Measurements from ENCODE around the gene PHC2.

PHC2 gene

GRCh38 chr1:33363470-33363861 lies 67.4 kb downstream of the PHC2 start:
- TF ChIP-seq CREB1 (IDR thresholded peaks at IDR 0.05; ENCODE audit: low read depth) (no peak), FOXM1 (IDR thresholded peaks at IDR 0.05; ENCODE audit: borderline replicate concordance, low read depth) (no peak), TEAD4 (IDR thresholded peaks at IDR 0.05) (no peak), TCF12 (IDR thresholded peaks at IDR 0.05; ENCODE audit: low read depth) (no peak)
- TF ChIP-seq, protein P1, sequence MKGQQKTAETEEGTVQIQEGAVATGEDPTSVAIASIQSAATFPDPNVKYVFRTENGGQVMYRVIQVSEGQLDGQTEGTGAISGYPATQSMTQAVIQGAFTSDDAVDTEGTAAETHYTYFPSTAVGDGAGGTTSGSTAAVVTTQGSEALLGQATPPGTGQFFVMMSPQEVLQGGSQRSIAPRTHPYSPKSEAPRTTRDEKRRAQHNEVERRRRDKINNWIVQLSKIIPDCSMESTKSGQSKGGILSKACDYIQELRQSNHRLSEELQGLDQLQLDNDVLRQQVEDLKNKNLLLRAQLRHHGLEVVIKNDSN (IDR thresholded peaks at IDR 0.05): no peak

DNA sequence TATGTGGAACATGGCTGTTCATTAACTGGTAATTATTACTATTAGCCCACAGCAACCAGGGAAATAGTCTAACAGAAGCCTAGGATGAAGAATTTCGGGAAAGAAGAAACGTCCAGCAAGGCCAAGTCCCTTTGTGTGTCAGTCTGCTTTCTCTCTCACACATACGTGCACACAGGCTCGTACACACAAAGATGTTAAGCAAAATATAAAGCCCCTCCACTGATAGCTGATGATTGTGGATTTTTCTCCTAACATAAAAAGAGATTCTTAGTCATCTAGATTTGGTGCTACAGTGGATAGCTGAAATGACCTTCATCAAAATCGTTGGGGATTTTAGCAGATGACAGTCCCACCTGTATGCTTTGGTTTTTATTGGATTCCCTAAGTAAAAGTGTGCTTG lies 67.9 kb downstream of the PHC2 start:
- TF ChIP-seq TCF12 (IDR thresholded peaks at IDR 0.05; ENCODE audit: low read depth): no peak
- TF ChIP-seq, protein P1 (IDR thresholded peaks at IDR 0.05): no peak
- TF ChIP-seq, protein P2, sequence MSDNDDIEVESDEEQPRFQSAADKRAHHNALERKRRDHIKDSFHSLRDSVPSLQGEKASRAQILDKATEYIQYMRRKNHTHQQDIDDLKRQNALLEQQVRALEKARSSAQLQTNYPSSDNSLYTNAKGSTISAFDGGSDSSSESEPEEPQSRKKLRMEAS (IDR thresholded peaks at IDR 0.05): no peak
- no peak for TF ChIP-seq TEAD4 (IDR thresholded peaks at IDR 0.05)
- TF ChIP-seq ZBTB7A (IDR thresholded peaks at IDR 0.05; ENCODE audit: low read depth): no peak
- no peak for TF ChIP-seq FOXM1 (IDR thresholded peaks at IDR 0.05; ENCODE audit: borderline replicate concordance, low read depth)
- no peak for TF ChIP-seq CEBPB (IDR thresholded peaks at IDR 0.05)
- no peak for TF ChIP-seq REST (IDR thresholded peaks at IDR 0.05; ENCODE audit: low read depth)
- no peak for TF ChIP-seq EGR1 (IDR thresholded peaks at IDR 0.05)

- no peak for TF ChIP-seq REST (IDR thresholded peaks at IDR 0.05; ENCODE audit: low read depth)
- TF ChIP-seq, protein P2 (IDR thresholded peaks at IDR 0.05): no peak
- no peak for TF ChIP-seq EP300 (IDR thresholded peaks at IDR 0.05; ENCODE audit: borderline replicate concordance)
- TF ChIP-seq TAF1 (IDR thresholded peaks at IDR 0.05; ENCODE audit: low read depth): no peak
- no peak for TF ChIP-seq TCF12 (IDR thresholded peaks at IDR 0.05; ENCODE audit: low read depth)
- TF ChIP-seq EGR1 (IDR thresholded peaks at IDR 0.05): no peak
- TF ChIP-seq ZBTB7A (IDR thresholded peaks at IDR 0.05; ENCODE audit: low read depth): no peak
- no peak for TF ChIP-seq NFIC (IDR thresholded peaks at IDR 0.05)
These were observed 69.2 kb downstream of the PHC2 start for GRCh38 chr1:33361532-33362235.

GRCh38 chr1:33360367-33360766 lies 70.5 kb downstream of the PHC2 start:
- no peak for TF ChIP-seq EP300 (IDR thresholded peaks at IDR 0.05; ENCODE audit: borderline replicate concordance)
- no peak for TF ChIP-seq ZBTB7A (IDR thresholded peaks at IDR 0.05; ENCODE audit: low read depth)
- no peak for TF ChIP-seq NFIC (IDR thresholded peaks at IDR 0.05)
- TF ChIP-seq TCF12 (IDR thresholded peaks at IDR 0.05; ENCODE audit: low read depth): no peak
- no peak for TF ChIP-seq REST (IDR thresholded peaks at IDR 0.05; ENCODE audit: low read depth)
- TF ChIP-seq, protein P1 (IDR thresholded peaks at IDR 0.05): no peak
- no peak for TF ChIP-seq CEBPB (IDR thresholded peaks at IDR 0.05)
- no peak for TF ChIP-seq CREB1 (IDR thresholded peaks at IDR 0.05; ENCODE audit: low read depth)
- TF ChIP-seq TEAD4 (IDR thresholded peaks at IDR 0.05): no peak

GRCh38 chr1:33359931-33360330 lies 71.0 kb downstream of the PHC2 start:
- no peak for TF ChIP-seq EP300 (IDR thresholded peaks at IDR 0.05; ENCODE audit: borderline replicate concordance)
- TF ChIP-seq, protein P1 (IDR thresholded peaks at IDR 0.05): no peak
- no peak for TF ChIP-seq YY1 (IDR thresholded peaks at IDR 0.05; ENCODE audit: low read depth)
- TF ChIP-seq TCF12 (IDR thresholded peaks at IDR 0.05; ENCODE audit: low read depth): no peak
- TF ChIP-seq CREB1 (IDR thresholded peaks at IDR 0.05; ENCODE audit: low read depth): no peak
- TF ChIP-seq RAD21 (IDR thresholded peaks at IDR 0.05; ENCODE audit: low read depth): no peak
- no peak for TF ChIP-seq EGR1 (IDR thresholded peaks at IDR 0.05)
- TF ChIP-seq CEBPB (IDR thresholded peaks at IDR 0.05): no peak
